Heart right ventricle (tissue), 16 donors: Measurements from ENCODE around the gene CCNC. TPM values are rescaled to one million over a fixed set of nuclear protein-coding genes. Genes with fewer than 3 reads are reported as not detected.

Source experiments
- ATAC-seq, 8 donors: fragments of 200-7000 bp; cut with Tn5 transposase; one replicate each; pipeline ENCODE4 v1.9.1; 2020; ENCODE audit warnings: mild to moderate bottlenecking in 8 of 8, moderate library complexity in 8 of 8, moderate number of reproducible peaks in 1 of 8
- DNase-seq, 2 donors: peaks; one replicate each; pipeline ENCODE4 v3.0.0-alpha.2; 2020
- H3K27ac ChIP-seq, 10 donors: fragments of 200-600 bp; sonication (generic) in 2 of 10; one replicate each; pipeline versions ENCODE4 v1.5.0 to v1.8.0; 2020 to 2022; ENCODE audit warnings: mild to moderate bottlenecking in 3 of 10
- H3K27me3 ChIP-seq, 7 donors: fragments of 200-600 bp; one replicate each; pipeline ENCODE4 v1.8.0; 2021 to 2022; ENCODE audit warnings: mild to moderate bottlenecking in 2 of 7
- H3K36me3 ChIP-seq, 9 donors: fragments of 200-600 bp; sonication (generic) in 1 of 9; one replicate each; pipeline versions ENCODE4 v1.5.0 to v1.8.0; 2020 to 2022; ENCODE audit warnings: mild to moderate bottlenecking in 2 of 9
- H3K4me1 ChIP-seq, 9 donors: fragments of 200-600 bp; sonication (generic) in 1 of 9; one replicate each; pipeline versions ENCODE4 v1.5.0 to v1.8.0; 2020 to 2022; ENCODE audit warnings: mild to moderate bottlenecking in 4 of 9
- H3K4me3 ChIP-seq, 10 donors: fragments of 200-600 bp; sonication (generic) in 2 of 10; one replicate each; pipeline versions ENCODE4 v1.5.0 to v1.8.0; 2020 to 2022; ENCODE audit warnings: mild to moderate bottlenecking in 7 of 10, moderate library complexity in 2 of 10
- H3K9me3 ChIP-seq, 11 donors: fragments of 200-600 bp in 10 of 11; sonication (generic) in 2 of 11; one replicate each; pipeline versions ENCODE4 v1.5.0 to v1.8.0; 2013 to 2022; ENCODE audit warnings: mild to moderate bottlenecking in 2 of 11, control low read depth in 1 of 11, moderate library complexity in 1 of 11
- CTCF ChIP-seq, 9 donors: fragments of 200-600 bp; sonication (generic) in 2 of 9; IDR thresholded peaks; one replicate each; pipeline versions ENCODE4 v1.5.0 to v1.8.0; 2021 to 2022; ENCODE audit warnings: antibody characterized with exemption in 9 of 9, mild to moderate bottlenecking in 5 of 9, moderate library complexity in 1 of 9
- WGBS, 2 donors: extraction: QIAGEN DNeasy Blood & Tissue Kit; methylation state at CpG; one replicate each; pipeline ENCODE4 v1.1.7; 2013; ENCODE audit warnings: inconsistent platforms in 1 of 2; 5-methylcytosine and 5-hydroxymethylcytosine counted together
- intact Hi-C, 10 donors: fragments of 100-400 bp; cut with DNase I; formaldehyde crosslinking; loops; one replicate each; pipeline versions ENCODE4 v1.11.1 to v1.14.2; 2022
- polyA plus RNA-seq, 2 donors: library from polyadenylated mRNA; stranded (reverse); fragments of 200-250 nt; gene quantifications; one replicate each; pipeline ENCODE4 v1.2.3, GENCODE V29; 2013
- total RNA-seq, 10 donors: library from RNA; stranded (reverse); fragmentation: NEBNext Ultra II Directional in 3 of 10; extraction: Animal tissue kit (Norgen Biotek cat#: 25700) in 3 of 10; gene quantifications; one replicate each; pipeline versions ENCODE4 v1.2.1 to v1.2.4, GENCODE V29; 2021 to 2023
- donor health status: Arrhythmogenic right ventricular cardiomyopathy.
- donor health status: ischemic (EF 13 %, LVEDD 7.1; RV severe dilation, severe dysfunction).
- donor health status: healthy with polysubstance abuse.
- donor health status: DM: no; HTN: yes; CAD: no.
- donor health status: DM: no; HTN: no; CAD: no.
- donor health status: ischemic (EF 25% LVEDD 6.9; RV normal size, moderate dysfunction).
- donor health status: ischemic (EF 25% LVEDD 5.7; RV mildly dilated, moderate dysfunction).
- donor health status: healthy.
- donor health status: DM: yes; HTN: yes; CAD: no.
- donor health status: Ischemic cardiomyopathy.
- donor health status: ischemic (EF 35%, LVEDD 5.7; RV mildly dilated, moderate dysfunction).
- donor health status: nonischemic (EF 11% LVEDD 7.7; RV severe dilation, severe dysfunction).
- donor health status: DM: yes; HTN: yes; CAD: no.
- donor health status: PGD.
- donor health status: ischemic (EF 29% LVEDD 5.4; RV normal size, mild dysfunction).
- donor health status: nonischemic (EF 23%, LVEDD 6.1; RV moderate dilation, normal function).

CCNC gene
- total and polyA plus RNA-seq, 12 donors, result 14.2 to 26.6 (median 18.6) TPM

GRCh38 chr6:99592900-99593299 lies 24.4 kb upstream of the CCNC start:
- Histone ChIP-seq H3K36me3 (no peaks in the 10 kb centered on the region), H3K4me3 (no peak overlapping the region), H3K4me1 (peaks cover 0 to 45% (median 27%) of the 10 kb centered on the region in 9 donors), H3K27me3 (peaks cover 29 to 100% (median 99%) of the 10 kb centered on the region in 7 donors), H3K9me3 (peaks cover 0 to 17% (median 0%) of the 10 kb centered on the region in 11 donors), H3K27ac (no peak overlapping the region)
- ATAC-seq, result peak in 1 of 8 donors; percentile 27
- 23 to 45% methylated on average over 1 of the region's 1 CpG for WGBS, 2 donors
- TF ChIP-seq CTCF (IDR thresholded peaks at IDR 0.05), result no peak
- intact Hi-C loops, result loop anchor here in 1 of 10 donors (10.0 kb wide), 1 partner anchor 152 kb away; no protein-coding TSS in a partner anchor
- DNase-seq, result no peak

- no peak for ATAC-seq
- DNase-seq, result no peak
- Histone ChIP-seq H3K4me3 (no peak overlapping the region), H3K27me3 (peaks cover 29 to 97% (median 95%) of the 10 kb centered on the region in 7 donors), H3K9me3 (peaks cover 0 to 17% (median 0%) of the 10 kb centered on the region in 11 donors), H3K36me3 (no peaks in the 10 kb centered on the region), H3K4me1 (peaks cover 0 to 45% (median 27%) of the 10 kb centered on the region in 9 donors), H3K27ac (no peak overlapping the region)
- intact Hi-C loops, result loop anchor here in 1 of 10 donors (10.0 kb wide), 1 partner anchor 153 kb away; no protein-coding TSS in a partner anchor
- WGBS, 2 donors, result 19 to 26% methylated on average over 6 of the region's 6 CpGs
- no peak for TF ChIP-seq CTCF (IDR thresholded peaks at IDR 0.05)
Observed at GRCh38 chr6:99591673-99592364, 23.4 kb upstream of the CCNC start.

- Histone ChIP-seq H3K4me1 (peaks cover 0 to 45% (median 27%) of the 10 kb centered on the region in 9 donors), H3K36me3 (no peaks in the 10 kb centered on the region), H3K9me3 (peaks cover 0 to 17% (median 0%) of the 10 kb centered on the region in 11 donors), H3K4me3 (peak overlapping the region in 3 of 10 donors; percentile 3 to 26 (median 22)), H3K27ac (no peak overlapping the region), H3K27me3 (peaks cover 29 to 91% (median 88%) of the 10 kb centered on the region in 7 donors)
- no peak for DNase-seq
- TF ChIP-seq CTCF (IDR thresholded peaks at IDR 0.05), result no peak
- 3 to 5% methylated on average over 63 of the region's 63 CpGs for WGBS, 2 donors
- intact Hi-C loops, result loop anchor here in 1 of 10 donors (10.0 kb wide), 1 partner anchor 154 kb away; no protein-coding TSS in a partner anchor
- ATAC-seq, result peak in 2 of 8 donors; percentile 23 to 40
Observed at GRCh38 chr6:99590728-99591672, 22.5 kb upstream of the CCNC start.
